GM19238 (cell line): ENCODE results near the gene NR2E1.

Experiments used
- DNase-seq: peaks from one replicate; pipeline ENCODE4 v3.0.0; 2011; ENCODE audit warnings: low spot score; ENCODE audit not compliant: insufficient read length

The NR2E1 gene

GRCh38 chr6:108156180-108156937, 9.5 kb upstream of the NR2E1 start:
- no peak for DNase-seq

DNA sequence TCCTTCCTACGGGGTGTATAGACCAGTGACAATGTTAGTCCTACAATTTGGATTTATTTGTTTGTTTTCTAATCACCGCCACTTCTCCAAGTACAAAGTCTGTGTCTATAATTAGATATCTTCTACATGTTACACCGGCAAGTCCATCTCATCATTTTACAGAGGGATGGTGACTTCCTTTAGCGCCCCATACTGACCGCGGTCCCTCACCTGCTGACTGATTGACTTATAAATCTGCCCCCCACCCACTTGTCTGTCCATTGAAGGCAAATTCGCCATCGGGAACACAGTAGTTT, 8.9 kb upstream of the NR2E1 start:
- no peak for DNase-seq

GRCh38 chr6:108157234-108157980, 8.4 kb upstream of the NR2E1 start:
- no peak for DNase-seq

GRCh38 chr6:108157981-108158525, 7.8 kb upstream of the NR2E1 start:
- no peak for DNase-seq

GRCh38 chr6:108159981-108160380, 5.8 kb upstream of the NR2E1 start:
- no peak for DNase-seq

DNA sequence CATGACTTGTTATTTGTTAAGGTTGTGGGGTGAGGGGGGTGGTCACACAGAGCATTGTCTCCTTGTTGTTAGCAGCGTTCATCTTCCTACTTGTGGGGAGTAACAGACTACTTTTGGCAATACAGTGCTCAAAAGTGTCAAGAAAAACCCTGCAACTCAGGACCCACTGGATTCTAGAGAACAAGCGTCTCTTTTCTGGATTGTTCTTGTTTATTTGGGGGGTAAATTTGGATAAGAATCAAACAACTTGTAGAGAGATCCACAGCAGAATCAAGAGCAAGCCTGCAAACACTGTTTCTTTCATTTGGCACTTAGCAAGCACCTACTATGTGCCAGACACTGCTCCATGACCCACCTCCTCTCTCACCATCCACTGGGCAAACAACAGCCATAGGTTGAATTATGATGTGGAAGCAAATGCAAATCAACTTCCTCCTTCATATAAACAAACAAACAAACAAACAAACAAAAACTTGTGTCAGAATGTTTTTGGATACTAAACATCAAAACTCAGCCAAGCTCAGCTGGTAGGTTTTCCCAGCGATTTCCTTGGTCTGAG, 4.0 kb upstream of the NR2E1 start:
- no peak for DNase-seq

- no peak for DNase-seq
These were observed 2.6 kb upstream of the NR2E1 start for GRCh38 chr6:108163267-108163643.

DNA sequence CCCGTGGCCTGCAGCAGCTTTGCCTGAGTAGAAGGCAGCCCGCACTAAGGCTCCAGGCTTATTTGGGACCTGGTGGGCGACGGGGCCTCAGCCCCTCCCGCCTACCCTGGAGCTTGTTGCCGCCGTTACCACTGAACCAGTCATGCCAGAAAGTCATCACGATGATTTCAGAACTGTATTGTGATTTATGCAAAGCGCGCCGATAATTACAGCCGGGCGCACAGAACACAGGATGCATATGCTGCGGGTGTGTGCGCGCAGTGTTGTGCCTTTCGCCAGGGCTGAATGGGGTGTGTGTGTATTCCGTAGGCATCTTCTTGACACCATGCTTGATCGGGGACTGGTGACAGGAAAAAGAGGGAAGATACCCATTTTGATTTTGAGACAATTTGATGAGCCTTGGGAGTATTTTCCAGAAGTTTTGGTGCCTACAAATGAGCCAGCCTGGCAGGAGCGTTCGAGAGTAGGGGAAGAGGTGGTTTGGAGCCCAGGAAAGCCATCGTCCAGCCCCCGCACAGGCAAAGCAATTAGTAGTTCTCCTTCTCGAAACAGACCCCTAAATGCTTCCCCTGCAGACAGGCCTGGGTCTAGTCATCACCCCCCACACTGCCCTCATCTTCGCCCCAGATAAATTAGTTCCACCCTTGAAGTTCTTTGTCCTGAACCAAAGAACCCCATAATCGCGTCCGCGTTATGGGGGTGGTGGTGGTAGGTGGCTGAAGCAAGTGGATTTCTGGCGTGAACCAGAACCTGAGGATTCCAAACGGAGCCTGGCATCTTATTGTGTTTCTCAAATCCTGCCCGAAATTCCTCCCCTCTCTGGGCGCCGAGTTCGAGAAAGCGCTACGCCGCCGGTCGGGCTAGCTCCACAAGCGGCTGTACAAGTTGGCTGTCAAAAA, 1.9 kb upstream of the NR2E1 start:
- no peak for DNase-seq

- DNase-seq: no peak
These were observed 1.3 kb upstream of the NR2E1 start for GRCh38 chr6:108164543-108164814.

- no peak for DNase-seq
These were observed 761 bp upstream of the NR2E1 start for GRCh38 chr6:108164815-108165706.

- DNase-seq: no peak
These were observed 1.0 kb downstream of the NR2E1 start for GRCh38 chr6:108166664-108167448.

DNA sequence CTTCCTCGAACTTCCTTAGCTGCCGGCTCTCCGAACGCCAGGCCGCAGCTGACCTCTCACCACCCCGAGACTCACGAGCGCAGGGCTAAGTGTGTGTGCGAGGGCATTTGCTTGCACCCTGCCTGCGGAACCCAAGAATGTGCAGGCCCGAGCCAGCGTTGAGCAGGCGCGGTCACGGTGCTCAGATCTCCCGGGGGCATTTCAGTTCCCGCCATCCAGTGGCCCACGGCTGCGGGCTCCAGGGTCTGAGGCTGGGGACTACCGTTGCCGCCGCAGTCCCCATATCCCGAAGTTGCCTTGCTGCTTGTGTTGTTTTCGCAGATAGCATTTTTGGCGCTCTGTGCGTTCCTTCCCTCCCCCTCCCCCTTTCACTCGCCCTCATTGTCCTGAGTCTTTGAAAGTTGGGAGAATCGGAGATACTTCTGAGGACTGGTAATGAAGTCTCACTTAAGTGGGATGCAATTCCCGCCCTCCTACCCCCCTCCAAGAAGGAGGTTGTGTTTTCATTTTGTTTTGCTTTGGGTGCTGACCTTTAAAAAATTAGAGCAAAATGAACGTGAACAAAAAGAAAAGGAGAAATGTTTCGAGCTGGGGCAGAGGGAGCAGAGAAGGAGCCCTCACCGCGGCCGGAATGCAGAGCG, 1.7 kb downstream of the NR2E1 start:
- no peak for DNase-seq

DNA sequence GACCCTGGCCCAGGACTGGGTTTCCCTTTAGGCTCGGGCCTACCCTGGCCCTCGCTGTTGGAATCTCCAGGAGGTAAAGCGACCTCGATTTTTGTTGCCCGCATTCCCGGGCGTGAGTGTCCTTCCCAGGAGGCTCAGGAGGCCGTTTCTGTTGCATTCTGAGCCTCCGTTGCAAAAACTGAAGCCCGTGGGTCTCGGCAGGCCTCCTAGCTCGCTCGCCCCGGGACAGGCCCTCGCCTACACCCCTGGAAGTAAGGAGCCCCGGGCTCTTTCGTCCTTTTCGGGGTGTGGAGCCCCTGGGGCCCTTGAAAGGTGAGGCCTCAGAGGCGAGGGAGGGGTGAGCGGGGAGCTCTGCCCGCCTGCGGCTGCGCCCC, 2.3 kb downstream of the NR2E1 start:
- DNase-seq: no peak

DNA sequence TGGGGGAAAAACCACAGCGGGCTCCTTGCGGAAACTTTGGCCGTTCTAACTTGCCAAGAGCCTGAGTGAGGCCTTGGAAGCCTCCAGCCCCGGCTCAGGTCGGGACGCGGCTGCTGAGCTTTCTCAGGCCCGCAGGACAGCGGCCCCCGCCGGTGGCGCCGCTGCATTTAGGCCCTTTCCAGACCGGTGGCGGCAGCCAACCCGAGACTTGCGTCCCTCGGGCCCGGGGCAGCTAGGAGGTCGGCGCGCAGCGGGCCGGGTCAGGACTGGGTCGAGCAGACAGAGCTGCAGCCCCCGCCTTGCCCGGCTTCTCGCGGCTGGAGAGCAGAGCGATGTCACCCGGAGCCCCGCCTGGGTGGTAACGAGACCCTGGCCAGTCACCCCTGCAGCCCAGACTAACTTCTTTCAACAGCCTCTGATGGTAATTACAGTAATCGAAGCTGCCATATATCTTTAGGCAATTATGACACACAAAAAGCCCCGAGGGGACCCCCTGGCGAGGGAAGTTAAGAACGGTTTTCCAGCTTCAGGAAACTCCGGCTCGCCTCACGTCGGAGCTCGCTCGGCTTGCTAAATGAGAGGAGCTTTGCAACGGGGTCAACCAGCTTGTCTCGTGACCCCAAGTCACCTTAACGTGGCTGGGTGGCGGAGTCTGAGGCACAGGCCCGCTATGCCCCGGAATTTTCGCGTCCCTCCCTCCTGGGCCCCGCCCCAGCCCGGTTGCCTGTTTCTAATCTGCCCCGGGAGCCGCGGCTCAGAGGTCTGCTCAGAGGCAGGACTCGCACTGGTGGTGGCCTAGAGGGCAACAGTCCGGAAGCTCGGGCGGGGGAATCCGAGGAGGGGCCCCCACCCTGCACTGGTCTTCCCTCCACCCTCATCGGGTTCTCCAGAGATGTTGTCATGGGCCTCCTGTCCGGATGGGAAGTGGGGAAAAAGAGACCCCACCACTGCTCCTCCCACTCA, 3.0 kb downstream of the NR2E1 start:
- DNase-seq: no peak

- DNase-seq: no peak
These were observed 3.9 kb downstream of the NR2E1 start for GRCh38 chr6:108169464-108170331.

GRCh38 chr6:108170332-108171290, 4.8 kb downstream of the NR2E1 start:
- no peak for DNase-seq
